ENCODE results near the gene BORCS5.

The BORCS5 gene

DNA sequence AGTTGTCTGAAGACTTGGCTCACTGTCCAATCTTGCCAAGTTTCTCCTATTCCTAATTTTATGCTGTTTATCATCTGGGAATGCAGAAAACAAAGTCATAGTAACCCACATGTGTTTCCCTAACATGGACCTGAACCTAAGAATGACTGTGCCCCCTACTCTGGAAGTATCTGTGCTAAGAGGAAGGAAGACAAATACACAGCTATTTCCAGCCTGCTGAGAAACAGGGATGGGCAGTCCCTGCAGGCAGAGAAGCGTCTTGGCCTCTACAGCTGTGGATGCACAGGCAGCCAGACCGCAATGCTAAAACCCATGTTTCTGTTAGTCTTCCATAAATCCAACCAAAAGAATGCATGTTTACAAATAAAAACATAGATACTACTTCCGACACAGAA lies 149.6 kb downstream of the BORCS5 start:
- in situ Hi-C loops (cut with HindIII; ENCODE audit: low sequenced_read_pairs): no loop called here

DNA sequence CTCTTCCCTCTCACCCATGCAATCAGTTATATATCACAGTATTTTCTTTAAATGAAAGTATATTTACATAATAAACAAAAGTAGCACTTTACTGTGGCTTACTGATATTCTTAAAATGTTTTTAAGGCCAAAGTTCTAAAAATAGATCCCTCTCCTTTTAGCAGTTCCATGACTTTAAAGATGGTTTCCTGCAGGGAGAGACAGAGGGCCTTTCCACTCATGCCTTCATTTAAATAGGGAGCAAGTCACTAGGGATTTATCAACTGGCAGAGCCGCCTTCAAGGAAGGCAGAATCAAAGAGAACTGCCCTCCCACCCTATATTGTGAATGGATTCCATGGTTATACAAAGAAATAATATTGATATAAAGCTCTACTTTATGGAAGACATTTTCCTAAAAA lies 150.2 kb downstream of the BORCS5 start:
- in situ Hi-C loops (cut with HindIII; ENCODE audit: low sequenced_read_pairs): no loop called here

DNA sequence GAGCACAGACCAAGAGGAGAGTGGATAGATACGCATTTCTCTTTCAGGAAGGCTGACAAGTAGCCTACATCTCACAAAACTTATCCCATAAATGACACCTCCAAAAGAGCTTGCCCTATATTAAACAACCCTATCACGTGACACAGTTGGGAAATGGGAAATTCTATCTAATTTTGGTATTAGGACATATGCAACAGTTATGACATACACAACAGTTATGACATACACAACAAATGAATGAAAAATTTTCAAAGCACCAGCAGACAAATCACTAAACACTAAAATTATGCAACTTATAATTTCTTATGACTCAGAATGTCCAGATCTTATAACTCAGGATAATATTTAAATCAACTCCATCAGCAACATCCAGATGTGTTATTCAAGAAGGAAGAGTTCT lies 151.7 kb downstream of the BORCS5 start:
- in situ Hi-C loops (cut with HindIII; ENCODE audit: low sequenced_read_pairs): no loop called here

DNA sequence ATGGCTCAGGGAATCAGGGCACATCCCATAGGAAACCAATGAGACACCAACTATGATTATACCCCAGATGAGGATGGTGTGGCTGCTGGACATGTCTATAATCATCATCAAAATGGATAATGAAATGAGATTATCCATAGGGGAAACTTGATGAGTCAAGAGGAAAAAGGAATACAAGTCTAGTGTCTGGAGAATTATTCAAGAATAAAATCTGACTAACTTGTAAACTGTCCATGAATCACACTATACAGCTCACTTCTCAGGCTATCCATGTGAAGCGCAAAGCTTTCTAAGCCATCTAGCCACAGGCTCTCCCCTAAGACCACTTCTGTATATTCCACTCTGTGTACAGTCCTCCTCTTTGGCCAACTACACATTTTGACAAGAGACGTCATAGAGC lies 153.3 kb downstream of the BORCS5 start:
- in situ Hi-C loops (cut with HindIII; ENCODE audit: low sequenced_read_pairs): no loop called here

DNA sequence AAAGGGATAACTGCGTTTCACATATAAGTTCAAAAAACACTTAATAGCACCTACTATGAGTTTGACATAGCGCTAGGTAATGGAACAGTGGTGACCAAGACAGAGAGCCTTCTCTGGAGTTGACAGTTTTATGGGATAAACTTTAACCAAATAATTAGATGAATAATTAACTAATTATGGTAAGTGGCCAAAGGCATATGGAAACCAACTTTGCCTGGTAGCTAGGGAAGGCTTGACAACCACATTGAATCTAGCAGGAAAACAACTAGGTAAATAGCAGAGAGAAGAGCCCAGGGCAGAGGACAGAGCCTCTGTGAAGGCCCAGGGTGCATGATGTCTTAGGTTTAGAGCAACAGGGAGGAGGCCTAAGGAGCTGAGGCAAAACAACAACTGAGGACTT lies 153.7 kb downstream of the BORCS5 start:
- in situ Hi-C loops (cut with HindIII; ENCODE audit: low sequenced_read_pairs): no loop called here

DNA sequence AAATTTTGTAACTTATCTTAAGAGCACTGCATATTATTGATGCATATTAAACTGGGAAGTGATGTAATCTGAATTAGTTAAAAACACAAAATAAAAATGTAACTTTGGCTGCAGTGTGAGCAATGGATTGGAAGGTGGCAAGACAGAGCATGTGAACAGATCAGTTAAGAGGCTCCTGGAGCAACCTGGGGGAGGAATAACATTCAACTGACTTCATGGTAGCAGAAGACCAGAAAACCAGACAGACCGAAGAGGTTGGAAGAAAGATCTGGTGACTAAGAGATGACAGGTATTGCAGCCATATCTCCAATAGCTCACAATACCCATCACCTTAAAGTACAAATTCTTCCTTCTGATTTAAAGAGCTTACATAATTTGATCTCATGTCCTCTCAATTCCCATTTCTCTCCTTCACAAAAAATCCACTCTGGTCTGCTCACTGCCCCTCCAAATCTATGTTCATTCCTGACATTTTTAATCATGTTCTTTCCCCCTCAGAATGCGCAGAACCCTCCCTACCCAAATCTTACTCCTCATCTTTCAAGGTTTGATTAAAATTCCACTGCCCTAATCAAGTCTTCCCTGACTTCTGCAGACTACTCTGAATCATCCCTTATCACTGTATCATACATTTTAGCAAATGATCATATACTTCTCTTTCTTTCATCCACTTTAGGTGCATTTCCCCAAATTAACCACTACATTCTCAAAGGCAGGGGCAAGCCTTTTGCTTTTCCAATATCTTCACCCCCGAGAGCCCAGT lies 154.3 kb downstream of the BORCS5 start:
- in situ Hi-C loops (cut with HindIII; ENCODE audit: low sequenced_read_pairs): no loop called here

DNA sequence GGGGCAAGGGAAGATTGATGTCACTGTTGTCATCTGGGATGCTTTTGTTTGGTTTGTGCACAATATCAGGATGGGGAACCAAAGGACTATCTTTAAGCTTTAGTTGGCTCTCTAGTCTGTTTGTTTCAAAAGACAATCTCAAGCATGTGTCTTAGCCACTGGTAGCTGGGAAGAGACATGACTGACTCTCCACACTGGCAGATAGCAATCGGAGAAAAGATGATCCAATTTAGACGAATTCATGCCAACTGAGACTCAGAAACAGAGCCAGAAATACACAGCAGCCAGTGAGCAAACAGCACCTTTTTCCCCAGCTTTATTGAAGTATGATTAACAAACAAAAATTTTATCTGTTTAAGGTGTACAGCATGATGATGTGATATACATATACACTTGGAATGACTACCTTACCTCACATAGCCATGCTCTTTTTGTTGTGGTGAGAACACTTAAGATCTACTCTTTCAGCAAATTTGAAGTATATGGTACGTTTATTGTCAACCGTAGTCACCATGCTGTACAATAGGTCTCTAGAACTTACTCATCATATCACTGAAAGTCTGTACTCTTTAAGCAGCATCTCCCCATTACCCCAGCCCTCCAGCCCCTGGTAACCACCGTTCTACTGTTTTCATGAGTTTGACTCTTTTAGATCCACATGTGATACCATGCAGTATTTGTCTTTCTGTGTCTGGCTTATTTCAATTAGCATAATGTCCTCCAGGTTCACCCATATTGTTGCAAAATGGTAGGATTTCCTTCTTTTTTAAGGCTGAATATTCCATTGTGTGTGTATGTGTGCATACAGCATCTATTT lies 155.2 kb downstream of the BORCS5 start:
- in situ Hi-C loops (cut with HindIII; ENCODE audit: low sequenced_read_pairs): no loop called here

DNA sequence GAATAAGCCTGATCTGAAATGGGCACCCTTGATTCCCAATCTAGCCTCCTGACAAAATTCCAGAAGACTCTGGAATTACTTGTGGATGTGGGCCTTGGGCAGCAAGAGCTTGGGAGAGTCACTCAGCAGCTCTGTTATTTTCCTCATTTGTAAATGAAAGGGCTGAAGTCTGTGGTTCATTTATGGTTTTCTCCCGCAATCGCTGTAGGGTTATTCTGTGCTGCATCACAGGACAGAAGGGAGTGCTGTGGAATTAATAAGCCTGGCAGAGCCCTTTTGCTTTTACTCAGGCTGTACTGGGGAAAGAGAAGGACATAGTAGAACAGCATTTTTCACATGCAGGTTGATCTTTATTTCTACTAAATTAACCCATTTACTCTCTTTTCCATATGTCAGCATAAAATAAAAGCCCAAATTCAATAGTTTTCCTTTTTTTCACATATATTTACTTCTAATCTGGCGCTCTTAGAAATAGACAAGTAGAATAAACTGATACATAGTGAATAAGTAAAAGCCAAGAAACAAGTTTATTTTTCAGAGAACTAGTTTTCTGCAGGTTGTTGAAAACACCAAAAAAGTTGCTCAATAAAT lies 156.6 kb downstream of the BORCS5 start:
- in situ Hi-C loops (cut with HindIII; ENCODE audit: low sequenced_read_pairs): no loop called here

DNA sequence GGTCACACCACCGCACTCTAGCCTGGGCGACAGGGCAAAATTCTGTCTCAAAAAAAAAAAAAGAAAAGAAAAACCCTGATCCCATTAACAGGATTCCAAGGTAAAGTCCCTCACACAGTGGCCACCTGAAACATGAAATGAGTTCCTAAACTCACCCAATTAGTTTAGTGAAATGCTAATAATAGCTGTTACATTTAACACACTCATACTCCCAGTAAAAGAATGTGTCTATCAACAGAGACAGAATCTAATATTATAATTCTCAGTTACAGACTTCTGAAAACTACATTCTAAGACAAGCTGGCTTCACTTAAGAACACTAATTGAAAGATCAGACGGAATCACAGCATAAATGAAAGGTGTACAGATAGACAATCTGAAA lies 161.6 kb downstream of the BORCS5 start:
- in situ Hi-C loops (cut with HindIII; ENCODE audit: low sequenced_read_pairs): no loop called here

DNA sequence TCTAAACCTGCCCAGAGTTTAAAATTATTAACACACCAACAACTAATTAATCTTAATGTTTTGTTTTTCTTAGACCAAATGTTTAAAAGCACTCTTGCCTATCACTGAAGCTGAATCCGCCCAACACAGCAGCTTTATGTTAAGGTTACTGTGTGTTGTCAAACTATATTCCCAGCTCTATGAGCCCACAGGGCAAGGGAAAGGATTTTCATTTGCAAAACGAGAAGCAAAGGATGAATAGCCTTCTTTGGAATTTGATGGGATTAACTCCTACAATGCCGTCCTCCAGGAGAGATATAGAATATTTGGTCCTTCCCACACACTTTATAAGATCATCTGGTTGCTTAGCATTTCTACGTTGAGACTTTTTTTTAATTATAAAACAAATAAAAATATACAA lies 162.0 kb downstream of the BORCS5 start:
- in situ Hi-C loops (cut with HindIII; ENCODE audit: low sequenced_read_pairs): no loop called here
